GM19238 (cell line): ENCODE measurements around the gene CARMIL1.

ENCODE experiments used
- DNase-seq: peaks from one replicate; pipeline ENCODE4 v3.0.0; 2011; ENCODE audit warnings: low spot score; ENCODE audit not compliant: insufficient read length

The CARMIL1 gene

GRCh38 chr6:25641377-25641776 lies 362.2 kb downstream of the CARMIL1 start:
- DNase-seq: no peak

- no peak for DNase-seq
These were observed 362.9 kb downstream of the CARMIL1 start for GRCh38 chr6:25641940-25642666.

- no peak for DNase-seq
These were observed 363.6 kb downstream of the CARMIL1 start for GRCh38 chr6:25642667-25643328.

- no peak for DNase-seq
These were observed 366.7 kb downstream of the CARMIL1 start for GRCh38 chr6:25645916-25646315.

GRCh38 chr6:25649611-25650010 lies 370.4 kb downstream of the CARMIL1 start:
- no peak for DNase-seq

GRCh38 chr6:25652007-25652515 lies 372.9 kb downstream of the CARMIL1 start, which contains the start of gene SCGN:
TSS of gene SCGN (plus strand) at chr6:25652215. CDS start at chr6:25652404, 189 bp downstream.
- DNase-seq: peak; percentile 5

- DNase-seq: no peak
These were observed 376.5 kb downstream of the CARMIL1 start for GRCh38 chr6:25655723-25656122.

GRCh38 chr6:25659633-25660368 lies 380.6 kb downstream of the CARMIL1 start:
- DNase-seq: no peak

- DNase-seq: no peak
These were observed 381.3 kb downstream of the CARMIL1 start for GRCh38 chr6:25660512-25660911.

- DNase-seq: no peak
These were observed 382.1 kb downstream of the CARMIL1 start for GRCh38 chr6:25661129-25661779.

GRCh38 chr6:25665455-25665854 lies 386.3 kb downstream of the CARMIL1 start:
- DNase-seq: no peak

- no peak for DNase-seq
These were observed 390.2 kb downstream of the CARMIL1 start for GRCh38 chr6:25669413-25669812.
